NOMO-1 (cell line): Measurements from ENCODE around the gene CUX1.
"Not testable (repeated sequence)": the region's sequence is repeated elsewhere in the genome, so short reads cannot be mapped to it uniquely, and the experiment has no call there.

Experiments
- DNase-seq, 2 experiments: peaks; one replicate each; lab custom pipeline; 2025; ENCODE audit not compliant: unreplicated experiment in 2 of 2; lab: John Stamatoyannopoulos, UW

CUX1 gene

DNA sequence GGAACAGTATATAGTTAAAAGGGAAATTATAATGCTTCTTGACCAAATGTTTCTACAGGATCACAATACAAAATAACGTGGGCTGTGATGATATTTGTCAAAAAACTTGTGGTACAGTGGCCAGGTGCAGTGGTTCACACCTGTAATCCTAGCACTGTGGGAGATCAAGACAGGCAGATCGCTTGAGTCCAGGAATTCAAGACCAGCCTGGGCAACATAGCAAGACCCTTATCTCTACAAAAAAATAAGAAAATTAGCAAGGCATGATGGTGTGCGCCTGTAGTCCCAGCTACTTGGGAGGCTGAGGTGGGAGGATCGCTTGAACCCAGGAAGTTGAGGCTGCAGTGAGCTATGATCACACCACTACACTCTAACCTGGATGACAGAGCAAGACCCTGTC, 208.4 kb downstream of the CUX1 start:
- DNase-seq, result not testable (repeated sequence)

DNA sequence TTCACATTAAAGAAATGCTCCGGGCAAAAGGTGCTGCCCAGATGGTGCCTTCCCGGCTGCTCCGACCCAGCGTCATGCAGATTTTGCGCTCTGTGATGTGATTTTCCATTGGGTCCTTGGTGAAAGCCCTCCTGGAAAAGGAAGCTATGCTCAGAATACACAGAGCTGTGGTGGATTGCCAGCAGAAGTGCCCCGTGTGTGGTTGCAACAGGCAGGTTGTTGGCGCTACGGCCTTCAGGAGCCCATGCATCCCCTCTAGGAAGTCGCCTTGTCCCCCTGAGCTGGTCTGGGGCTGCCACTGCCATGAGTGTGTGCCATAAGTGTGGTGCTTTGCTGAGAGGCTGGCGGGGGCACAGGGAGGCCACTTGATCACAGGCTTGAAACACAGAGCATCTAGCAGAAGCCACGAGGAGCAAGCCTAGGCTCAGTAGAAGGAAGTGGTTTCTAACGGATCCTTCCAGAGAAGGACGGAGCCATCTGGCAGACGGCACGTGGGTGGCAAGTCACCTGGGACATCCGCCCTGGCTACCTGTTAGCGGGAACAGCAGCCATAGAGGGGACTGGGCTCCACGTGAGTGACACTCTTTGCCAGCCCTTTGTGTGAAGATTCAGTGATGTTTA, 210.9 kb downstream of the CUX1 start:
- DNase-seq, result no peak

DNA sequence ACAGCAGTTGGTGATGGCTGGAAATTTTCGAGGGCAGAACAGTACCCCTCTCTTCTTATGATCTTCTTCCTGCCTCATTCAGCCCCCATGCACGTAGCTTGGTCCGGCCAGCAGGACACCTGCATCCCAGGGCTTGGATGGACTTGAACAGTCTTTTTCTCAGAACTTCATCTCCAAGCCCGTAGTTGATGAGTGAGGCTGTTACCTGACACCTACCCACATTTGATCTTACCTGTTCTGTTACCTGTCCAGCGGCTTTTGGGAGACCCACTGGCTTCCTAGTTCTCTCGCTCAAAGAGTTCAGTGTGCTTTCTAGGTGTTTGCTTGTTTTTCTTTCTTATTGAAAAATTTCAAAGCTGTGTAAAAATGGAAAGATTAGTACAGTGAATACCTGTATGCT, 212.2 kb downstream of the CUX1 start:
- no peak for DNase-seq

DNA sequence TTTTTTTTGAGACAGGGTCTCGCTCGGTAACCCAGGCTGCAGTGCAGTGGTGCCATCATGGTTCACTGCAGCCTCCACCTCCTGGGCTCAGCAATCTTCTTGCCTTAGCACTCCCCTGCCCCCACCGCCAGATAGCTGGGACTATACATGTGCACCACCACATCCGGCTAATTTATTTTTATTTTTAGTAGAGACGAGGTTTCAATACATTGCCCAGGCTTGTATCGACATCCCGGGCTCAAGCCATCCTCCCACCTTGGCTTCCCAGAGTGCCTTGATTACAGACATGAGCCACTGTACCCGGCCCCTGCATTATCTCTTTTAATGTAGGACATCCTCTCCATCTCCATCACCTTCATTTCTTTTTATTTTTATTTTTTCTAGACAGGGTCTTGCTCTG, 213.3 kb downstream of the CUX1 start:
- DNase-seq, result no peak

DNA sequence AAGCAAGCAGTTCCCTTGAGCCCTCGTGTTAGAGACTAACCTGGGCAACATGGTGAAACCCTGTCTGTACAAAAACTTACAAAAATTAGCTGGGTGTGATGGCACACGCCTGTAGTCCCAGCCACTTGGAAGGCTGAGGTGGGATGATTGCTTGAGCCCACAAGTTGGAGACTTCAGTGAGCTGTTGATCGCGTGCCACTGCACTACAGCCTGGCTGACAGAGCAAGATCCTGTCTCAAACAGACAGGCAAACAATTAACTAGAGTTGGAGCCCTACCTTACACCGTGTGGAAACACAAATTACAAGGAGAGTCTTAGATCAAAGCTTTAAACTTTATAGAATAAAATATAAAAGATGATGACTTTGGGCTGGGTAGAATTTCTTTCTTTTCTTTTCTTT, 219.5 kb downstream of the CUX1 start:
- DNase-seq, result no peak

DNA sequence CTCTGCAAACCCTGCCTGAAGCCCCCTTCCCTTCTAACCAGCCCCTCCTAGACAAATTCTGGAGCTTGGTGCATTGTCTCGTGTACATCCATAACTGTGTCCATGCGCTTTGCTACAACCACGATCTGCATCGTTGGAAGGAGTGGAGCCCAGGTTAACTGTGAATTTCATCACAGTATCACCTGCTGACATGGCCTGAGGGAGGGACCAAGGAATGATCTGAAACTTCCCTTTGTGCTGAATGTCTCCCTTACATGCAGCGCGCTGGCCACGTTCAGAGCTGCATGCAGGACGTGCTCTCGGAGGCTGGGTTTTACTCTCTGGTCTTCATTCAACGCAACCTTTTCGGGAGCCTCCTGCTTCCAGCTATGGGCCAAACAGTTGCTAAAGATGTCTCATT, 222.3 kb downstream of the CUX1 start:
- no peak for DNase-seq

DNA sequence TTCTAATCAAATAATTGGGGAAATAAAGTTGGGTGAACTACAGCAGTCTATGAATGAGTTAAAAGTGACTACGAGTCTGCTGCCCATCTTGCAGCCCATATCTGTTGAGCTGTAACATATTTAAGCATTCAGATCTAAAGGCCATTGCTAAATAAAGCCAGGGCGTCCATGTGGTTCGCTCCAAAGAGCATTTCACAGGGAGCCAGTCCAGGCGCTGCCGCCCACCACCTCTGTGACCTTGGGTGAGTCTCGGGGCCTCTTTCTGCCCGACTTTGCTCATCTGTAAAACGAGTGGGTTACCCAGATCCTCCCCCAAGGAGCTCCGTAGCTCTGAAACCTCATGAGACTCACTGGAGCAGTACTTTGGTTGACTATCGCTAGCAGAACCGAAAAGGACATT, 223.1 kb downstream of the CUX1 start:
- no peak for DNase-seq

GRCh38 chr7:102042016-102042656, 224.7 kb downstream of the CUX1 start:
- no peak for DNase-seq

DNA sequence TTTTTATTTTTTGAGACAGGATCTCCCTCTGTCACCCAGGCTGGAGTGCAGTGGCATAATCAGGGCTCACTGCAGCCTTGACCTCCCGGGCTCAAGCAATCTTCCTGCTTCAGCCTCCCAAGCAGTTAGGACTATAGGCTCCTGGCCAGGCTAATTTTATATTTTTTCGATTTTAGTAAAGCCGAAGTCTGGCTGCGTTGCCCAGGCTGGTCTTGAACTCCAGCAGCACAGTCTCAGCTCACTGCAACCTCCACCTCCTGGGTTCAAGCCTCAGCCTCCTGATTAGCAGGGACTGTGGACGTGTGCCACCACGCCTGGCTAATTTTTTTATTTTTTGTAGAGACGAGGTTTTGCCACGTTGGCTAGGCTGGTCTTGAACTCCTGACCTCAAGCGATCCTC, 225.4 kb downstream of the CUX1 start:
- DNase-seq, result not testable (repeated sequence)

GRCh38 chr7:102044641-102044983, 227.2 kb downstream of the CUX1 start:
- no peak for DNase-seq

- DNase-seq, result peak; percentile 8 to 48
Measured at GRCh38 chr7:102044984-102045673, 227.7 kb downstream of the CUX1 start.

DNA sequence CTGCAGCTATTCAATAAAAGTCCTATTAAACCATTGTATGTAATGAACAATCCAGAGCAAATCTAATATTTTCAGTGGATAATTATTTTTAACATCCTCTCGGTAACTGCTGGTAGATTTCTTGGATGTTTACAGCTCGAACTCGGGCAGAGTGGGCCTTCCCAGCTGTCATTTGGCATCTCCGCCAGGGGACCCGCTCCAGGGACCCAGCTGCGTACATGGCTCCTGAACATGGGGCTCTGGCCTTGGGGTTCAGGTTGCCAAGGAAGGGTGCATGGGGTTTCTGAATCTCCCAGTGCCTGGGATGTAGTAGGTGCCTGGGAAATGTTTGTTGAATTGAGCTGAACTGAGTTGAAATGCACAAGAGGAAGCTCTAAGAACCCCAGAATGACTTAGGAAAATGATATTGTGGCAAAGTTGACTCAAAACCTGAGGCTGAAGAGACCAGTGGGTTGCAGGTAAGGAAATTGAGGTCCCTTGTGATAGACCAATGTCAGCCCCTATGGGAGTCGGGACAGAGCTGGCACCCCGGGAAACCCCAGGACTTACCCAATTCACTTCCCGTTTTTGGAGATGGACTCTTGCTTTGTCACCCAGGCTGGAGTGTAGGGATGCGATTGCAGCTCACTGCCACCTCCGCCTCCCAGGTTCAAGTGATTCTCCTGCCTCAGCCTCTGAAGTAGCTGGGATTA, 228.4 kb downstream of the CUX1 start:
- DNase-seq, result no peak

GRCh38 chr7:102046373-102047117, 229.1 kb downstream of the CUX1 start:
- DNase-seq, result no peak

GRCh38 chr7:102047167-102047566, 229.7 kb downstream of the CUX1 start:
- DNase-seq, result no peak

GRCh38 chr7:102049765-102050164, 232.3 kb downstream of the CUX1 start:
- DNase-seq, result no peak

DNA sequence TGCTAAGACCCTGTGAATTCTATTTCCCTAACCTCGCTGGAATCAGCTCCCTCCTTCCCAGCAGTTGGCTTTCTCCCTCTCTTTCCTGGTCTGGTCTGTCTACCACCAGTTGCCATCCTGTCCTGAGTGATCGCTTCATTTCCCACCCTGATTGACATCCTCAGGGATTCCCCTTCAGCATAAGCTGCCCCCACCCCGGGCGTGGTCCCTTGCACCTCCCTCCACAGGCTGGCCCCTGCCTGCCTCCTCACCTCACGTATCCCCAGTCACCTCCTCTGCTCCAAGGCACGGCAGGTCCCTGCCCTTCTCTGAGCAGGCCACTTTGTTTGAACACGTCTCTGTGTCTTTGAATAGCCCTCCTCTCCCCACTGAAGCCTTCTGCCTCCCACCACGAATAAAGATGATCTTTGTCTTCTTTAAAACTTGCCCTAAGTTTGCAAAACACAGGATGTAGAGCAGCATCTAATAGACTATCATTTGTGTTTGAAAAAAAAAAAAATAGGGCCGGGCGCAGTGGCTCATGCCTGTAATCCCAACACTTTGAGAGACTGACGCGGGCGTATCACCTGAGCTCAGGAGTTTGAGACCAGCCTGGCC, 233.5 kb downstream of the CUX1 start:
- no peak for DNase-seq

- not testable (repeated sequence) for DNase-seq
Measured at GRCh38 chr7:102051736-102052135, 234.3 kb downstream of the CUX1 start.

- DNase-seq, result no peak
Measured at GRCh38 chr7:102054158-102054557, 236.7 kb downstream of the CUX1 start.

DNA sequence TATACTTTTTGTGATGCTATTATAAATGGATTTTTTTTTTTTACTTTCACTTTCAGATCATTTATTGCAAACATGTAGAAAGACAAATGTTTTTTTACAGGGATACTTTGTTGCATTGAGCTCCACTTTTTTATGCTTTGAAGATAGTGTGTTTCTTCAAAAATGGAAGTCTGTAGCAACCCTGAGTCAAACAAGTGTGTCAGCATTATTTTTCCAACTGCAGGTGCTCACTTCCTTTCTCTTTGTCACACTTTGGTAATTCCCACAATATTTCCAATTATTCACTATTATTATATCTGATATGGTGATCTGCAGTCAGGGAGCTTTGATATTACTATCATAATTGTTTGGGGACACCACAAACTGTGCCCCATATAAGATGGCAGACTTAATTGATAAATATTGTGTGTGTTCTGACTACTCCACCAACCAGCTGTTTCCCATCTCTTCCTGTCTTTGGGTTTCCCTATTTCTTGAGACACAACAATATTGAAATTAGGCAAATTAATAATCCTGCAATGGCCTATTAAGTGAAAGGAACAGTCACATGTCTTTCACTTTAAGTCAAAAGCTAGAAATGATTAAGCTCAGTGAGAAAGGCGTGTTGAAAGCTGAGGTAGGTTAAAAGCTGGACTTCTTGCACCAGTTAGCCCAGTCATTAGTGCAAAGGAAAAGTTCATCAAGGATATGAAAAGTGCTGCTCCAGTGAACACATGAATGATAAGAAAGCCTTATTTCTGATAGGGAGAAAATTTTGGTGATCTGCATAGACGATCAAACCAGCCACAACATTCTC, 238.0 kb downstream of the CUX1 start:
- no peak for DNase-seq

DNA sequence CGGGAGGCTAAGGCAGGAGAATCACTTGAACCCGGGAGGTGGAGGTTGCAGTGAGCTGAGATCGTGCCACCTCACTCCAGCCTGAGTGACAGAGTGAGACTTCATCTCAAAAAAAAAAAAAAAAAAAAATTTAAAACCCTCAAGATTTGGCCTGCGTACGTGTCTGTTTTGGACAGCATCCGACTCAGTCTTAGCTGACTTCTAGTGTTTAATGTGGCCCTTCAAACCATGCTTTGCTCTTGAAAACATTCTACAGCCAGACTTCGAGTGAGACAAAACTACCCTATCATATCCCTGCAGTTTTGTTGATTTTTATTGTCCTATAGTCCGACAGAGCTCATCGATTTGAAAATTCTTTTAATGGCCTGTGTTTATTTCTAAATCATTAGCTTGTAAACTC, 242.1 kb downstream of the CUX1 start:
- DNase-seq, result no peak
